Measurements from ENCODE around the gene BRIX1.
A peak's percentile ranks its signal among the peaks of the same experiment; 100 is the strongest.
"Not testable (repeated sequence)": the region's sequence is repeated elsewhere in the genome, so short reads cannot be mapped to it uniquely, and the experiment has no call there.

Gene BRIX1

DNA sequence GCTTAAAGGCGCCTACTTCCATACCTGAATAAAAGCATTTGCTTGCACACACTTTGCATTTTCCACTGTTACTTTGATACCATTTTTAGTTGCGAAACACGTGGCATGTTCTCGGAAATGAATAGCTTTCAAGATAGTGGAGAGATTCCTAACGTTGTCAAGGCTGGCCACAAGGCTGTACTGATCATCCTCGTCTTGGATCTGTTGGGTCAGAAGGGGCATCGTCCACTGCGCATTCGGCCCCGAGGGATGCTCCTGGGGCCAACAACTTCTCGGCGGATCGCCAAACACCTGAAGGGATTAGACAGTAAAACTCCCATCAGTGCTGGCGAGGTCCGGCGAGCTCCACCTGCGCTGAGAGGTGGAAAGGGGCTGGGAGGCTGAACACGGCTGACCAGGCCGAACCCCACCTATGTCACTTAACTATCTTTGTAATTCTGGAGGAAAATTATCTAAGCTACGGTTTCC, 806 bp upstream of the BRIX1 start:
- DNase-seq (ENCODE audit: low read depth in 2 of 3, low spot score in 2 of 3), result peak in 1 of 3 experiments; percentile 12

- no peak for DNase-seq (ENCODE audit: low read depth in 2 of 3, low spot score in 2 of 3)
These were observed 313 bp downstream of the BRIX1 start for GRCh38 chr5:34915856-34916192.

GRCh38 chr5:34916518-34916917, 1.0 kb downstream of the BRIX1 start:
- no peak for DNase-seq (ENCODE audit: low read depth in 2 of 3, low spot score in 2 of 3)

GRCh38 chr5:34918025-34918424, 2.5 kb downstream of the BRIX1 start:
- no peak for DNase-seq (ENCODE audit: low read depth in 2 of 3, low spot score in 2 of 3)

GRCh38 chr5:34919077-34919476, 3.6 kb downstream of the BRIX1 start:
- DNase-seq (ENCODE audit: low read depth in 2 of 3, low spot score in 2 of 3), result no peak

DNA sequence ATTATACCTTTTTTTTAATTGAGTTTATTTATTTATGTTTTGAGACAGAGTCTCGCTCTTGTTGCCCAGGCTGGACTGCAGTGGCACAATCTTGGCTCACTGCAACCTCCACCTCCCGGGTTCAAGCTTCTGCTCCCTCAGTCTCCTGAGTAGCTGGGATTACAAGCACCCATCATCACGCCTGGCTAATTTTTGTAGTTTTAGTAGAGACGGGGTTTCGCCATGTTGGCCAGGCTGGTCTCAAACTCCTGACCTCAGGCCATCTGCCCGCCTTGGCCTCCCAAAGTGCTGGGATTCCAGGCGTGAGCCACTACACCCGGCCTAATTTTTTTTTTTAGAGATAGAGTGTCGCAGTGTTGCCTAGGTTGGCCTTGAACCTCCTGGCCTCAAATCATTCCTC, 7.7 kb downstream of the BRIX1 start:
- DNase-seq (ENCODE audit: low read depth in 2 of 3, low spot score in 2 of 3), result not testable (repeated sequence)

DNA sequence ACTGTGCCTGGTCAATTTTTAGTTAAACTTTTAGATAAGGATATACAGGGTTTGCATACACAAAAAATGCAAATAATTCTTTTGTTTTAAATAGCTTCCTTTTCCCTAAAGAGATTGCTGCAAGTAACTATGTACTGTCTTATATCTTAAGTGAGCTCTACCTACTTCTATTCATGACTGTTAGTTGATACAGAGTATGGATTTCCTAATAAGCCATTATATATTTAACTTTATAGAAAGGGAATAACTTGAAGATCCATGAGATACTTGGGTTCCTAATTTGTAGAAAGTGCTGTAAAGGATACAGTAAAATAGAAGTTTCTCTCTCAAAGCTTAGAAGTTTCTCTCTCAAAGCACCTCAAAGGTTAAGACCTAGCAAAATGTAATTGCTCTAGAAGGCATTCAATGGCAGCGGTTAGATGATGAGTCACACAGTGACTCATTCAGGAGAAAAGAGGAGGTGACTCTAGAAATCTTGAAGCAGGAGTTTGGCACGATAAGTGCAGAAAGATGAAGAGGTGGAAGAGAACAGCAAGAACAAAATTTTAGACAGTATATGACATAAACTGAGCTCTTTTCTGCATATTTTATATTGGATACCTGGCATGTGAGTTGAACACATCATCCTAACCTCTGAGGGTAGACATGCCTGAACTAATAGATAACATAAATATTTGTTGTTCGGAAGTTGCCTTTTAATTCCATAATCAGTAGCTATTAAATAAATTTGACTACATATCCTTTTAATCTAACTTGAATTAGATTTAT, 8.4 kb downstream of the BRIX1 start:
- no peak for DNase-seq (ENCODE audit: low read depth in 2 of 3, low spot score in 2 of 3)

DNA sequence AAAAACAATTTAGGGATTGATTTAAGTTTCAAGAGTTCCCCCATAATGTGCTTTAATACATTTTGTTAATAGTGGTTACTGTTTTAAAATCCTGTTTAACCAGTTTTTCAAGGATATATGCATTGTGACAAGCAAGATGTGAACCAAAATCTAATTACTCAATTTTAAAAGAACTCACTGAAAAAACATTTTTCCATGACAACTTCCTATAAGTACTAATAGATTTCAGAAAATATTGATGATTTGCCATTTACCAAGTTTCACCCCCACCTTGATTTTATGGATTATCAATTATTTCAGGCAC, 8.9 kb downstream of the BRIX1 start:
- DNase-seq (ENCODE audit: low read depth in 2 of 3, low spot score in 2 of 3), result no peak

- DNase-seq (ENCODE audit: low read depth in 2 of 3, low spot score in 2 of 3), result no peak
These were observed 10.9 kb downstream of the BRIX1 start for GRCh38 chr5:34926318-34926888.

DNA sequence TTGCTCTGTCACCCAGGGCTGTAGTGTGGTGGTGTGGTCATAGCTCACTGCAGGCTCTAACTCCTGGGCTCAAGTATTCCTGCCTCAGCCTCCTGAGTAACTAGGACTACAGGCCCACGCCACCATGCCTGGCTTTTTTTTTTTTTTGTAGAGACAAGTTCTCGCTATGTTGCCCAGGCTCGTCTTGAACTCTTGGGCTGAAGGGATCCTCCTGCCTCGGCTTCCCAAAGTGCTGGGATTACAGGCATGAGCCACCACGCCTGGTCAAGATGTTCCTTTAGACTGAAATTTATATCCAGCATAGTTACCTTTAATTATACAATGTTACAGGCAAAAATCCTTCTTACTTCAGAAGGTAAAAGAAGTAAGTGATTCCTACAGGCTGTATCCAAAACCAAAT, 12.3 kb downstream of the BRIX1 start:
- DNase-seq (ENCODE audit: low read depth in 2 of 3, low spot score in 2 of 3), result no peak

DNA sequence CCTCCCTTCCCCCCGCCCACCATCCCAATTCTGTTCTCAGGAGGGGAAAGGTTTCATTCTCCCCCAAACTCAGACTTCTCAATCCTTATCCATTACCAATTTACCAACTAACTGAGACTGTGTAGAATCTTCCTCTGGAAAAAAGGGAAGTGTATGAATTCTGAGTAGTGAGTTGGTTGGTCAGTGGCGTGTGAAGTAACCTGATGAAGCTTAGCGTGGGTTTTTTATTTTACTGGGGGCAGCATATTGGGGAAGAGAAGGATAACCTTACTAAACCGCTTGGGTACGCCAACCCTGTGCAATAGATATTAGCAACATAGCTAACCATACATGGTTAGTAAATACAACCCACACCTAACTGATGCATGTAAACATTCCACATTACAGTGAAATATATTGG, 12.8 kb downstream of the BRIX1 start:
- no peak for DNase-seq (ENCODE audit: low read depth in 2 of 3, low spot score in 2 of 3)

DNA sequence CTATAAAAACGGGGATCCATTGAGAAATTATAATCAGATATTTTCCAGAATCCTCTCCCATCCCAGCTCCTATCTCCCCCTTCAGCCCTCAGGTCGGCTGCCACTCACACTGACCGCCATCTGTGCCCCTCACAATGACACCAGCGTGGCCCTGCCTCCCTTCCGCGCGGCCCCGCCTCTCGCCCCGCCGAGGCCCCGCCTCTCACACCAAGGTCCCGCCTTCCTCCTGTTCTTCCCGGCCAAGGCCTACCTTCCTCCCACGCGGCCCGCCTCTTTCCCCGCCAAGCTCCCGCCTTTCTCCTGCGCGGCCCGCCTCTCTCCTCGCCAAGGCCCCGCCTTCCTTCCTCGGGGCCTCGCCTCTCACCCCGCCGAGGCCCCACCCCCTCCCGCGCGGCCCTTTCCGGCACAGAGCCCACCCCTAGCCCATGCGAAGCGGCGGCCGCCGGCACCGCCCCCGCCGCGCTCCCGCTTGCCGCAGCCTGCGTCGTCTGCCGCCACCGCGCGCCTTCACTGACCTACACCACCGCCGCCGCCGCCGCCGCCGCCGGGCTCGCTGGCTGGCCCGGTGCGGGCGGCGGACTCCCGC, 13.7 kb downstream of the BRIX1 start, which contains the start of gene DNAJC21:
TSS of gene DNAJC21 (plus strand) at position 426 of the 586 bp plus-strand sequence. CDS start 261 bp downstream, outside the sequence.
- peak; percentile 89 to 95 (median 93) for DNase-seq (ENCODE audit: low read depth in 2 of 3, low spot score in 2 of 3)

GRCh38 chr5:34929720-34930461, 14.4 kb downstream of the BRIX1 start:
- peak; percentile 48 to 63 (median 62) for DNase-seq (ENCODE audit: low read depth in 2 of 3, low spot score in 2 of 3)

- no peak for DNase-seq (ENCODE audit: low read depth in 2 of 3, low spot score in 2 of 3)
These were observed 14.9 kb downstream of the BRIX1 start for GRCh38 chr5:34930462-34930844.

DNA sequence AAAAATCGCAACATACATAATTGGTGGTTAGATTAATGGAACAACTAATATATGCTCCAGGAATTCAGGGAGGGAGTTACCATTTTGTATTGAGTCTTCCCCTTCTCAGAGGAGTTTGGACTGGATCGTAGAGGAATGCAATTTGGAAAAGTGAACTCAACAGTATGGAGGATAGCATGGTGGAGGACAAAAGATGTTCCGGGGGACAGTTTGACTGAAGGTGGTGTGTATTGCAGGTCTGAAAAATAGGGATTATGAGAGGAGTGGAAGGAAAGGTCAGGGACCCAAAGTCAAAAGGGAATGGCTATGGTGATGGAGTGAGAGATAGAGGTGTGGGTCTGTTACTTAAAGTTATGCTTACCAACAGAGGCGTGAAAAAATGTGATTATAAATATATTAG, 15.4 kb downstream of the BRIX1 start:
- DNase-seq (ENCODE audit: low read depth in 2 of 3, low spot score in 2 of 3), result no peak

GRCh38 chr5:34932947-34933346, 17.4 kb downstream of the BRIX1 start:
- DNase-seq (ENCODE audit: low read depth in 2 of 3, low spot score in 2 of 3), result no peak

- DNase-seq (ENCODE audit: low read depth in 2 of 3, low spot score in 2 of 3), result no peak
These were observed 26.4 kb downstream of the BRIX1 start for GRCh38 chr5:34941936-34942335.

GRCh38 chr5:34944044-34944443, 28.5 kb downstream of the BRIX1 start:
- no peak for DNase-seq (ENCODE audit: low read depth in 2 of 3, low spot score in 2 of 3)

DNA sequence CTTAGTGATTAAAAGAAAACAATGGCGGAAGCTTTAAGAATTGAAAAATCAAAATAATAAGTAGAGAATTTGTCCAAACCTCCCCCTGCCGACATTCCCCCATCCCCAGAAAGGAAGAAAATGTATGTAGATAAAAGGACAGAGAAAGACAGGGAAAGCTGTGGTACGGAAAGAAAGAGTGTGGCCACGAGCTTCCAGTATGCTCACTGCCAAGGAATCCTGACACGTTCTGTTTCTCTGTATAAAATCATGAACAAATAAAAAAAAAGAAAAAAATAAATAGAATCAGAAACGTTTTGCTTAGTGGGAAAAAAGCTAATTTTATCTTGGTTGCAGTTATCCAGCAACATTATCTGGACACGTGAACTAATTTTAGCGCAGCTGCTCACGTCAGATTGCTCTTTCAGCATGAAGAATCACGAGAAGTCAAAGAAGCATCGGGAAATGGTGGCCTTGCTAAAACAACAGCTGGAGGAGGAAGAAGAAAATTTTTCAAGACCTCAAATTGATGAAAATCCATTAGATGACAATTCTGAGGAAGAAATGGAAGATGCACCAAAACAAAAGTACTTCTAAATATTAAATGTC, 29.0 kb downstream of the BRIX1 start:
- DNase-seq (ENCODE audit: low read depth in 2 of 3, low spot score in 2 of 3), result no peak

- DNase-seq (ENCODE audit: low read depth in 2 of 3, low spot score in 2 of 3), result no peak
These were observed 41.8 kb downstream of the BRIX1 start for GRCh38 chr5:34957321-34957720.

DNA sequence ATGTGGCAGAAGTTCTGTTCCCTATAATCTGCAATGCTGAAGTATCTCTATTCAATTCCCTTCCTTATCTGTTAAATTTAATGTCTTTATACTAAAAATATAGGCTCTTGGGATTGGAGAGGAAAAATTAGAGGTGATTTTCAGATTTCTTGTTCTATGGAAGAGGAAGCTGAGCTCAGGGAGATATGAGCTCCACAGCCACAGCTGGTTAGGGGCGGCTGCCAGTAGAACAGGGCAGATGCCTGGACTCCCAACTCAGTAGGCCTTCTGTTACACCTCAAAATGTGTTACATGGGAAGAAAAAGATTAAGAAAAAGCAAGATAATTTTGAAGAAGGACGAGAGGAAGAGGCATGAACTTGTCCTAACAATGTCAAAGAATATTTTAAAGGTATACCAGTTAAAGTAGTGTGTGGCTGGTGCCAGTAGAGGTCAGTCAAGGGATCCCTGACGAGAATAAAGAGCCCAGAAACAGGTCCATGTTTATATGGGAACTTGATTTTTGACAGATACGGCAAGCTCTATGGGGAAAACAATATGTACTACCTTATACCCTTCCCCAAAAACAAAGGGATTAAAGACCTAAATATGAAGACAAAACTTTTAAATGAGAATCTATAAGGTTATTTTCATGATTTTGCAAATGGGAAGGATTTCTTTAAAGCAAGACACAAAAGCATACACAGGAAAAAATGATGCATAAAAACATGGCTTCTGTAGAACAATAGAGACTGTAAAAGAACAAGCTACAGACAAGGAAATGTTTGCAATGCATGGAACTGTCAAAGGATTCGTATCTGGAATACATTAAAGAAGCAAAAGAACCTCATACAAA, 42.6 kb downstream of the BRIX1 start:
- DNase-seq (ENCODE audit: low read depth in 2 of 3, low spot score in 2 of 3), result no peak
